KG1 (cell line): ENCODE data around the gene PKD1L1.
"Not testable (repeated sequence)": the region's sequence is repeated elsewhere in the genome, so short reads cannot be mapped to it uniquely, and the experiment has no call there.

Experiments used
- DNase-seq: peaks from one replicate; lab custom pipeline; 2025; lab: John Stamatoyannopoulos, UW

The PKD1L1 gene

DNA sequence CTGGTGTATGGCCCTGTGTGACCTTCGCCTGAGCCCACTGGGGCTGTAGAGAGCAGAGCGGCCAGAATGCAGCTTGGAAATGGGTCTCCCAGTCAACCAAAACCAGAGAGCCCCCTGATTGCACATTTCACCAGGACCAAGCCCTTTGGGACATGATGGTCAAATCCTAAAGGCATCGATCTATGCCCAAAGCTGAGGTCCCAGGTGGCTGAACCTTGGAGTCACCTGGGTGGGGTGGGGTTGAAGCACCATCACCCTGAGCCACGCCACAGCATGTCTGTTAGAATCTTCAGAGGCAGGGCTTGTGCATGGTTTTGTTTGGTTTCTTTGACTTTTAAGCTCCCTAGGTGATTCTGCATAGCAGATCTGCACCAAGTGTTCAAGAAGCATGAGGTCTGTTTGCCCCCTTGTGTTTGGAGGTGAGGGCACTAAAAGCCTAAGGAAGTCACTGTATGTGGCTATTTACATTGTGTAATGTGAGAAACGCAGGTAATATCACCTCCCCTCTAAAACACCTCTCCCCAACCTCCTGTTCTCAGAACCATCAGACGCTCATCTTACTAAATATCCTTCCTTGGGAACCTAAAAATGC is 9.6 kb downstream of the PKD1L1 start:
- no peak for DNase-seq

DNA sequence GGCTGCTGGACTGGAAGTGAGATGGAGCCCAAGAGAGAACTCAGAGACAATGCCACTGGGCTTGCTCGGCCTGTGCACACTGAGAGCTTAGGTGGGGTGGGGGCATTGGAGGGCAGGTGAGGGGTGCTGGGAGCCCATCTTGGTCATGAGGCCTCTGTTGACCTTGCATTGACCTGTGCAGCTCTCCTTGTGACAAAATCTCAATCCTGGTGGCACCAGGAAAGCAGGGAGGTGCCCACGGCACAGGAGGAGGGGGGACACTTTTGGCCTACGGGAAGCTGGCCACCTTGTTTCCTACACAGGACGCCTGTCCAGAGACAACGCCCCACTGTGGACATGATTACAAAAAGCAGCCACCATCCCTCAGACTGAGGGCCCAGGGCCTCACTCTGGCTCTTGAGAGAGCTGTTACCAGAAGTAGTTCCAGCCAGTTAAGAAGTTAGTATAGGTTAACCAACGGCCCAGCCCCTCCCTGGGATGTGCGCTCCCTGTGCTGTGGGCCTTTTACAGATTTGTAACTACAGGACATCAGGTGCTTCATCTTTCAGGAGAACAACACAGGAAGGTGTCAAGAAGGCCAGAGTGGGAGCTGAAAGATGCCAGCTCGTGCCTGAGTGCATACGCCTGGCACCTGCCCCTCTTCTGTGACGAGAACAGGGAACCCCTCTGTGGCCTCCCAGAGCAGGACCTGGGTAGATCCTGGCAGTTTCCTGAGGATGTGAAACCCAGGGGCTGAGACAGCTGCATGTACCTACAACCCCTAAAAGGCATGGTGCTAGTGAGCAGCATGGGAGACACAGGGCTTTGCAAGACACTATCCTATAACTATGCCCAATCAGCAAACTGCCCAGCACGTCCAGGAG is 10.3 kb downstream of the PKD1L1 start:
- DNase-seq, result no peak

DNA sequence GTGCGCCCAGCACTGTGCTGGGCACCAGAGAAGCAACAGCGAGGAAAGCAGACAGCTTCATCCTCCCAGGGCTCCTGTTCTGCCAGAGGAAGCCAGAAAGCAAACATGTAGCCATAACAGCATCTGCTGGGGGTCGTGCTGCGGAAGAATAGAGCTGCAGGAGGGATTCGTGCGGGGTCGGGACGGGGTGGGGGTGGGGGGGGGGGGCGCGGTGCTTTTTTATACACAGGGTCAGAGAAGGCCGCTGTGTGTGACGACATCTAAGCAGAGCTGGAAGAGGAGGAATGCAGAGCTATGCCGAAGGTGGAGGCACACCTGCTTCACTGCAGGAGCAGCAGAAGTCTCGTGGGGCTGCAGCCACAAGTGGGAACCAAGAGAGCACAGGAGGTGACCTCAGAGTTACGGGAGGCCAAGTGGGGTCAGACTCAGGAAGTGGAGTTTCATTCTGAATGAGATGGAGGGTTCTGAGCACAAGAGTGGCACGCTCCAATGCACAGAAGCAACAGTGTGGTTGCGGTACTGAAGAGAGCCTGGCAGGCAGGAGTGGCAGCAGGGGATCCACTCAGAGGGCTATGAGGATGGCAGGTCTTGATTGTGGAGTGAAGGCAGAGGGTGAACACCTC is 11.1 kb downstream of the PKD1L1 start:
- no peak for DNase-seq

DNA sequence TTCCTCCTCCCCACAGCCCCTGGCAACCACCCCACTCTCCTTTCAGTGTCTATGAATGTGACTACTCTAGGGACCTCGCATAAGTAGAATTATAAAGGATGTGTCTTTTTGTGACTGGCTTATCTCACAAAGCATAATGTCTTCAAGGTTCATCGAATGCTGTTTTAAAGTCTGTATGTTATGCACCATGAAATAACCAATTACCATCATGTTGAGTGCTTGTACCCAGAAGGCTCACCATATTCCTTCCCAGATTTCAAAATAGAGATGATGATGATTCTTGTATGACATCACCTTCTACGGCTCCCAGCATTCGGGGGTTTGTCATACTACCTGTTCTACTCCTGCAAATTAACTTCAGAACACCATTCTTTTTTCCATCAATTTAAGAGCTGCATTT is 11.9 kb downstream of the PKD1L1 start:
- DNase-seq, result no peak

DNA sequence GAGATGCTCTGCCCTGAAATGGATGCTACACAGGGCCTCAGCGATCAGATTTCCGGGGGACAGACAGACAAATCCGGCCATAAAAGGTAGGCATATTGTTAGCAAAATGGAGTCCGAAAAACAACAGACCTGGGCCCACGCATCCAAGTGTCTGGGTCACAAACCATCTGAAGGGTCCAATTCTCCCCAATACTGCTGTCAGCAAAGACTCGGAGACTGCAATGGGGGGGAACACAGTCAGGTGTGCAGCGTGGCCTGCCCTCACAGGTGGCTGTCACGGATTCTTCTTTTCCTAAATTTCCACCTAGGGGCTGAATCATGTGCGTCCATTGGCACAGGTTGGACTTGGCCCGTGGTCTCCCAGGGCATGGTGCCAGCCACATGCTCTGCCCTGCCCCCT is 12.9 kb downstream of the PKD1L1 start:
- DNase-seq, result no peak

DNA sequence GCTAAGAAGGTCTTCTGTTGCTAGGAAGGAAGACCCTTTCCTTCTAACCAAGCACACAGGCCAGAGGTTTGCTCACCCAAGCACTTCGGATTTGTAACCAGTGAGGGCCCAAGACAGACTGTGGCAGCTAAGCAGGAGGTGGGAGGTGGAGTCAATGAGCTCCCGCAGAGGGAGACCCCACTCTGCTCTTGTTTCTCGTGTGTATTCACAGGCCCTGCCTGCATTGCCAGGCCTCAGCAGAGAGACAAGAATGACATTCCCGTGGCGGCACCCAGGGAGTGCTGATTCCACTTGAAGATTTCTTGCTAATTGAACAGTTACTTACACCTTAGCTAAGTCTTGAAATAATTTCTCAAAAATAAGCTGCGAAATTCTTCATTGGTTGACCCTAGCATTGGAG is 13.4 kb downstream of the PKD1L1 start:
- DNase-seq, result no peak

DNA sequence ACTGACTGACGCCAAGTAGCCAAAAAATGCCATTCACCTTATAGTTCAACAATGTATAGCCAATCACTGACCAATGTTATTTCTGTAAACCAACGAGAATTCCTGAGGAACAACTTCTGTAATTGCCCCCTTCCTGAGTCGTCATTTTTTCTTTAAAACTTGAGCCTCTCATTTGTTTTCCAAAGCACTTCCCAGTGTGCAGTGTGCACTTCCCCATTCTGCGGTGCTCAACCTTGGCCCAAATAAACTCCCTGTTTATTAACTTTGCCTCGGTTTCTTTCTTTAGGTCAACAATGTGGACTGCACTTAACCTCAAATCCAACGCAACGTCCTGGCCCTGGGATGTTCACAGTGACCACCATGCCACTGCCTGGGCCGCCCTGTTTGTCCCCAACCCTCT is 15.1 kb downstream of the PKD1L1 start:
- DNase-seq, result no peak

DNA sequence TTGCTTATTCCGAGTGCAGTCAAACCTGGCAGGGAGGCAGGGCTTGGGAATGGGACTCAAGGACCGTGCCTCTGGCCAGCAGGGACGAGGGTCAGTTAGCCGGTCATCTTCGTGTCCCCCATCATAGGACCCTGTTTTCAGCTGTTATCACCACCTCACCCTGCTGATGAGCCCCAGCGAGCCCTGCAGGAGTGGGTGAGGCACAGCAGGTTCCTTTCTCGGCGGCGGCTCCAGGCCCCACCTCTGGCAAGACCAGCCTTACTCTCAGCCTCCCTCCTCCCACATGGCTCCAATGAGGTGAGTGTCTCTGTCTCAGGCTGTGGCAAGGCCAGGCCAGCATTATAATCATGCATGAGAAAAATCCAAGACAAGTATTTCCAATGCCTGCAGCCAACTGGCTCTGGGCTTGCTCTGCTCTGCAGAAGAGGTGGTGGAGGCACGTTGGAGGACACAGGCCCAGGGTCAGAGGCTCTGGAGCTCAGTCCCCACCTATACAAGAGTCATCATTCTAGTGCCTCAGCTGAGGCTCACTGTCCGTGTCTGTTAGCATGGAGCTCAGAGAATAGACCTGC is 15.7 kb downstream of the PKD1L1 start:
- no peak for DNase-seq

DNA sequence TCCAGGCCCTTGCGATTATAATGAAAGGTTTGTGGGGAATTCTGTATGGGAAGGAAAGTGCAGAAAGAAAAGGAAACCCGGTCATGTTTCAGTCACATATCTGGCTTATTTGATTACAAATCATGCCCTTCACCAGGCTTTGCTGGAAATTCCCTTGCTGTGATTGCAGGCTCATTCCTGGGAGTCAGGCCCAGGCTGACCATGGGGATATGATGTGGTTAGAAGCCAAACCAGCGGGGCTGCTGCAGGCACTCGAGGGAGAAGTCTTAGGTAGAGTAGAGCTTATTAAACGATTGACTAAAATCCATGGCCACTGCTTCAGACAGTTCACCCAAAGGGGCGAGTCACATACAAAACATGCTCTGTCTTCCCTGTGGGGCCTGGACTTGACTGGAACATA is 16.2 kb downstream of the PKD1L1 start:
- DNase-seq, result no peak

DNA sequence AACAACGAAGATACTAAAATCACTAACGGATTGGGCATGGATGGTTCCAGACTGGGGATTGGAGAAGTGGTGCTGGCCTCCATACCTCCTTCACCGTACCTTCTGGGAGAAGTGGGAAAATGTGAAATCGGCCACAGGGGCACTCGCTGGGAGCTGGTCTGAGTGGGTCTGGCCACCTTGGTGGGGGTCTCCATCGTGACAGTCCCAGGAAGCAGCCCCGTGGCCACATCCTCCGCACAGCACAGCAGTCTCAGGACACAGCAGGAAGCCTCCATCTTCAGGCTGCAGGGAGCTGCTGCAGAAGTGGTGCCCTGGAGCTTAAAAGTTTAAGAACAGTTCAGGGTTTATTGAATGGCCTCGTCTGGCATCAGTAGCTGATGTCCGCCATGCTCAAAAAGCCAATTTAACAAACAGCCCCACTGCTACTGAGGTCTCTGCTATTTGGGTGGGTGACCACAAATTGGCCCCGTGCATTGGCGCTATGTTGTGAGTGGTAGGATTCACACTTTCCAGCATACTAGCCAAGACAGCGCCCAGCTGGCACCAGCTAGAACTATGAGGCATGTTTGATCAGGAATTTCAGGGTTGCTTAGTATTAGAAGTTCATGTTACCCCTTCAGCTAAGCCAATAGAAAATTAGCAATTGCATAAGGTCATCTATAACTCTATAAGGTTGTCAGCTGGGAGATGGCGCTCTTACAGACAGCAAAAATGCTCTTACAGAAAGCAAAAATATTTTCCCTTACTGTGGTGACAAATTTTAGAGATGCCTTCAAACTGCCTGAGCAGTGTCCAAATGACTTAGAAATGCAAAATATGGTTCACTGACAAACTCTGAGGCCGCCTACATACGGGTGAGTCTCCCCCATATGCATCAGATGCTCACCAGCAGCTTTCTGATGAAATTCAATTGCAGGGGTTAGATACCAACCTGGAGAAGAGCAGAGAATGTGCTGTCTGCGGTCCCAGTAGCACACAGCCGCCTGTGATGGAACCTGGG is 17.0 kb downstream of the PKD1L1 start:
- no peak for DNase-seq

DNA sequence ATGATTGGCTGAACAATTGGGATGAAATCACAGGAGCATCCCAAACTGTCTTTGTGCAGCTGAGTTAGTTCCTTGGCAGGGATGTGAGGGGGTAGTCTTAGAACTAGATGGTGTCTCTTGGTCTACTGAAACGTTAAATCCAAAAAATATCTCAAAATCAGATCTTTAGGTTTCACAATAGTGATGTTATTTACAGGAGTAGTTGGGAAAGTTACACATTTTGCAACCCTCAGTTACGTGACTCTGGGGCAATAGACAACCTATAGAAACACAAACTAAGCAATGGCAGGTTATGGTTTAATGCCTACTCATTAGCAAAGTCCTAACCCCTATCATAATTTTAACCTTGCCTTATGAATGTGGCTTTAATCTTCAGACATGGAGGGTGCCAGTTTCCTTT is 24.0 kb downstream of the PKD1L1 start:
- DNase-seq, result no peak

DNA sequence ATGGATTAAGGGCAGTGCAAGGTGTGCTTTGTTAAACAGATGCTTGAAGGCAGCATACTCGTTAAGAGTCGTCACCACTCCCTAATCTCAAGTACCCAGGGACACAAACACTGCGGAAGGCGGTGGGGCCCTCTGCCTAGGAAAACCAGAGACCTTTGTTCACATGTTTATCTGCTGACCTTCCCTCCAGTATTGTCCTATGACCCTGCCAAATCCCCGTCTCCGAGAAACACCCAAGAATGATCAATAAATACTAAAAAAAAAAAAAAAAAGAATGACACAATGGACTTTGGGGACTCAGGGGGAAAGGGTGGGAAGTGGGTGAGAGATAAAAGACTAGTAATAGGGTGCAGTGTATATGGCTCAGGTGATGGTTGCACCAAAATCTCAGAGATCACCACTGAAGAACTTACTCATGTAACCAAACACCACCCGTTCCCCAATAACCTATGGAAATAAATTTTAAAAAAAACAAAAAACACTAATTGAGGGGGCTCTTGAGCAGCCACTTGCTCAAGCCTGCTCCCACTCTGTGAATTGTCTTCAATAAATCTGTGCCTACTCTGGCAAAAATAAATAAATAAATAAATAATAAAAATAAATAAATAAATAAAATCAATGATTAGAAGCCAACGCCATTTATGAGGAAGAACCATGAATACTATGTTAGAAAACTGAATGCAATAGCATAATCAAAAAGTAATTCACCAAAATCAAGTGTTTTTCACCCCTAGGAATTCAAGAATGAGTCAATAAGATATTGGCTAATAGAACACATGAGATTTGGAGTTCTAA is 25.0 kb downstream of the PKD1L1 start:
- DNase-seq, result not testable (repeated sequence)

DNA sequence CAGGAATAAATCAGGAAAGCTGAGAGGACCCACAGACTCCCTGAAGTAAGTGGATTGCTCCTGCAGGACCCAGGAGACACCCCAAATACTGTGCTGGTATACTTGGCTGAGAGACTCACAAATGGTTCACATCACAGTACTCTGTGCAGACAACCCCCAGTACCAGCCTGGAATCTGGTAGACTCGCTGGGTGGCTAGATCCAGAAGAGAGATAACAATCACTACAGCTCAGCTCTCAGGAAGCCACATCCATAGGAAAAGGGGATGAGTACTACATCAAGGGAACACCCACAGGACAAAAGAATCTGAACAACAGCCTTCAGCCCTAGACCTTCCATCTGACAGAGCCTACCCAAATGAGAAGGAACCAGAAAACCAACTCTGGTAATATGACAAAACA is 31.8 kb downstream of the PKD1L1 start:
- not testable (repeated sequence) for DNase-seq

DNA sequence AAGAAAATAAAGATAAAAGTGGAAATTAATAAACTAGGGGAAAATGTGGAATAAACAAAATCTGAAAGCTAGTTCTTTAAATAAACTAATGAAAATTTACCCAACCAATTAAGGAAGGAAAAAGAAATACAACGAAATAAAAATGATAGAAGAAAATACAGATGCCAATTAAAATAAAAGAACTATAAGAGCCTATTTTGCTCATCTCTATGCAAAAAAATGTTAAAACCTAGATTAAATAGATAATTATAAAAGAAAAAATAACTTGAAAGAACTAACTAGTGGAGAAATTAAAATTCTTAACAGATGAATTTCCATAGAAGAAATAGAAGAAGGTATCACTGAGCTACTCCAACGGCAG is 32.7 kb downstream of the PKD1L1 start:
- DNase-seq, result no peak

DNA sequence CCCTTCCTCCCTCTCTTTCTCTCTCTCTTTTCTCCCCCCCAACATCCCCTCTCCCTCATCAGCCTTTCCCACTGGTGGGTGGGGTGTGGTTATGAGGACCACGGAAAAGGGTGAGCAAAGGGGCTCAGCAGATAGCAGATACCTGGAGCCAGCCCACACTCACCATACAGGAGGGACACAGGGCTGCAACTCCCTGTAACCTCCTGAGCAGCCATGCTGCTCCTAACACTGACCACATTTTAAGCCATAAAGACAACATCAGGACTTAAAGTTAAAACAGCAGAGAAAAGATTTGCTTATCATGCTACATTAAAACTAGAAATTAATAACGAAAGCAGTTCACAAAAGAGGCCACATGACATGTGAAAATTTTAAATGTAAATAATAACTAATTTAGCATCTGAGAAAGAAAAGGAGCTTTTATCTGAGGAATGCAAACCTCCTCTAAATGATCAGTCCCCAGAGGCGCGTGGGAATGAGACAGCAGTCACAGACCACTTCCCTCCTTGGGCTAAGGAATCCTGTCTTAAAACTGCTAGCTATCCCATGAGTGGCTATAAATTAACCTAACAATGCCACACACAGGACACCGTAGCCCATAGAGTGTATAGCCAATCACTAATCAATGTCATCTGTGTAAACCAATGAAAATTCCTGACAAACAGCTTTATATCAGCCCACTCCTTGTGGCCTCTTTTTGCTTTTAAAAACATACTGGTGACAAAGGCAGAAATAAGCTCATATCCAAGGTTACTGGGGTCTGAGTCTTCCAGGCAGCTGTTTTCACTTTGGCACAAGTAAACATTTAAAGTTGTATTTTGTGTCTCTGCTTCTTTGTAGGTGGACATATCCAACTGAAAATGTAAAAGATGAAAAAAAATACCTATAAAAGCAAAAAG is 33.3 kb downstream of the PKD1L1 start:
- no peak for DNase-seq

DNA sequence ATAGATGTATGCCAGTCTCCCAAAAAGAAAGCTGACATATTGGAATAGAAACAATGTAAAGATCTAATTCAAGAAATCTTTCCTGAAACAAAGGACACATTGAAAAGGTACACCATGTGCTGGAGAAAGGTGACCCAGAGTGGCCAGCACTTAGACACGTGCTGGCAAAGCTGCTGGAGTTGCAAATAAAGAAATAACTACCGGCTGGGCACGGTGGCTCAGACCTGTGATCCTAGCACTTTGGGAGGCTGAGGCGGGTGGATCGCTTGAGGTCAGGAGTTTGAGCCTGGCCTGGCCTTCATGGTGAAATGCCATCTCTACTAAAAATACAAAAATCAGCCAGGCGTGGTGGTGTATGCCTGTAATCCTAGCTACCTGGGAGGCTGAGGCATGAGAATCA is 35.9 kb downstream of the PKD1L1 start:
- DNase-seq, result no peak

DNA sequence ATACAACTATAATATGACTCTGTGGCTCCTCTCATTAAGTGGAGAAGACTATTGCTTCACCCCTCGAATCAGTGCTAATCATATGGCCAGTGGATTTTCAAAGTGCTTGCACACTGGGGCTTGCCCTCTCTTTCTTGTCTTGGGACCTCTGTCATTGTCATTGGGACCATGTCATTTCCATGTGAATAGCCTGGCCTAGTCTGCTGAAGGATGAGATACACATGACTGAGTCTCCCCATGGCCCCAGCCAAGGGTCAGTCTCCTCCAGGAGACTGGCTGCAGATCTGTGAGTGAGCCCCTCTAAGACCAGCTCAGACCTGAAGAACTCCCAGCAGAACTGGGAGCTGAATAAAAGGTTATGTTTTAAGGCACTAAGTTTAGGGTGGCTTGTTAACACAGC is 39.5 kb downstream of the PKD1L1 start:
- no peak for DNase-seq

DNA sequence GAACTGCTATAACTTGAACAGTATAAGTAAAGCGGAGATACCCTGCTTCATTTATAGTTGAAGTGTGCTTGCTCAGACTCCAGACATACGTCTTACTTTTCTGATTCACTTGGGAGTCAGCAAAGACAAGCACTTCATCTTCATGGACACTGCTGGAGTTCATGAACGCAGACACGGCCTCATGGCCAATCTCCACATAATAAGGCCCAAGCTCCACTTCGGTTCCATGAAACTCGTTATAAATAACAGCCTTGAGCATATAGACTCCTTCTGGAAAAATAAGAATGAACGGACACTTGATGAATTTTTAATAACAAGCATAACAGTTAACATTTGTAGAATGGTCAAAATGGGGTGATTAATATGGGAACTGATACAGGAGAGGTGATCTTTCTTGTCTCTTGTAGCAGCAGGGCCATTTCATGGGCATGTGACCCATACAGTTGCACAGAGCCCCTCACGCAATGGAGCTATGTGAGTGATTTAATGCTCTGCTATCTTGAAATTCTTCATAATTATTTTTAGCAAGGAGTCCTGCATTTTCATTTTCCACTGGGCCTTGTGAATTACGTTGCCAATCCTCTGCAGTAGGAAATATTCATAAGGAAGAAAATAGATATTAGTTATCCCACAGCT is 40.2 kb downstream of the PKD1L1 start:
- no peak for DNase-seq

DNA sequence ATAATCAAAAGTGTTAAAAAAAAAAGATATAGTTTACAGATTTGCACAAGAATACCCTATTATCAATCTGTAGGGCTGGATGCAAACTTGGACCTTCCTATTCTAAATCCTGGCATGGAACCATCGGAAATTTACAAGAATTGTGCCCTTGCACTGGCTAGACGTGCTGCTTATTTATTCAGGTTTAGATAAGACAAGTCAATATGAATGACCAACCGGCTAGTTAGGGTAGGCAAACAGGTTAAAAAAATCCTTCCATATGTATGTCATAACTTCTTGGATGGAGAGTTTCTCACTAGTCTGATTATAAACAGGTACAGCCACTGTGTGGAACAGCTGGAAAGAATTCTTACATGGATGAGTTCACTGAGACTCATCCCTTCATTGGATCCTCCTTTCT is 41.4 kb downstream of the PKD1L1 start:
- no peak for DNase-seq
